COLO668 (cell line): ENCODE data around the gene SEC23A.

Source experiments
- DNase-seq: peaks from one replicate; lab custom pipeline; 2025; ENCODE audit not compliant: unreplicated experiment; lab: John Stamatoyannopoulos, UW

SEC23A gene

DNA sequence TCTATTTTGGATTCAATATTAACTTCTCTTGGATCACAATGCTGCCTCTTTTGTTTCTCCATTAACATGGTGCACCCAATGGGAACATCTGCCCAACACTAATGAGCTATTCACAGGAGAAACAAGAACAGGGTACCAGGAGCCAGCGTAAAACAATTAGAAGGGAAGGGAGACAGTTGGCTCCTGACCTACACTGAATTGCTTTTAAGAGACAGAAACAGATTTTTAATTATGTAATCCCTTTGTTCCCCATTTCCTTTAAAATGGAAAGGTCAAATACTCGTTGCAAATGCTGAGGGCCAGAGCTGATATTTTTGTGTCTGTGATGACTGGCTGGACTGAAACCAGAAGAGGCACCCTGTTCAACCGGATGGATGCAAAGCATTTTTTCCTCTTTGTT, 108.3 kb downstream of the SEC23A start:
- no peak for DNase-seq

- DNase-seq, result no peak
Observed at GRCh38 chr14:38993981-38994380, 109.1 kb downstream of the SEC23A start.

- no peak for DNase-seq
Observed at GRCh38 chr14:38992067-38992844, 110.8 kb downstream of the SEC23A start.

GRCh38 chr14:38991299-38991698, 111.7 kb downstream of the SEC23A start:
- no peak for DNase-seq

DNA sequence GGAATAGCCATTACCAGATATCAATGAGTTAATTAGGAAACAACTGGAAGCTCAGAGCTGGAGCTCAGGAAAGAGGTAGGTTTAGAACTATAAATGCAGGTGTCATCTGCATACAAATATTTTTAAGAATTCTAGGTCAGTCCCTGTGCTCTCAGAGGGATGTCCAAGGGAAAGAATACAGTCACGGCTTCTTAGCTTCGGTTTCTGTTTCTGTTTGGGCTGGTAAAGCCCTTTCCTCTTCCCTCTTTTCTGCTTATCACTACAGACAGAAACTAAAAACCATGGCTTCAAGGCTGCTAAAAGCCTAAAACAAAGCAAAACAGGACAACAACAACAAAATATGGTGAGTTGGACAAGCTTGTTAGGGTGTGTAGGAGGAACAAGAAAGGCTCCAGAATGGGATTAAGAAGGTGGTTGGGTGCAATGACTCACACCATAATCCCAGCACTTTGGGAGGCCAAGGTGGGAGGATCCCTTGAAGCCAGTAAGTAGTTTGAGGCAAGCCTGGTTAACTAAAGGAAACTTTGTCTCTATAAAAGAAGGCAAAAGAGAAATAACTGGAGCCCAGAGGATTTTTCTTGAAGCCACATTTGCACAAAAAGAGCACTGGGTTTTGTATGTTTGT, 113.0 kb downstream of the SEC23A start:
- DNase-seq, result no peak

DNA sequence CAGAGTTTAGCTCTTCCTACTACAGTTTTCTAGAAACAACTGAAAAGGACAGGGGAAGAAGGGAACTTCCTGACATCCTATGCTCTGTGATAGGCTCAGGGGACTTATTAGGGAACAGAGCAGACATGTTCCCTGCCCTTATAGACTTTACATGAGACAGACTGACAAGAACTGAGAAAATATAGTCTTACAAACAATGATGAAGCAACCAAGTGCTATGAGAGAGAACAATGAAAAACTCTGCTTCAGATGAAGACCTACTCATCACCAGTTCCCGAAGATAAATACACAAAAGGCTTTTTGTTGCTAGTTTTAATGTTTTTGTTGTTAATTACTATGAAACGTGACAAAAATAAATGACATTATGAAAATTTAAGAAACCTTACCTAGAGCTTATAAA, 115.3 kb downstream of the SEC23A start:
- no peak for DNase-seq

GRCh38 chr14:38982837-38983236, 120.2 kb downstream of the SEC23A start:
- no peak for DNase-seq

DNA sequence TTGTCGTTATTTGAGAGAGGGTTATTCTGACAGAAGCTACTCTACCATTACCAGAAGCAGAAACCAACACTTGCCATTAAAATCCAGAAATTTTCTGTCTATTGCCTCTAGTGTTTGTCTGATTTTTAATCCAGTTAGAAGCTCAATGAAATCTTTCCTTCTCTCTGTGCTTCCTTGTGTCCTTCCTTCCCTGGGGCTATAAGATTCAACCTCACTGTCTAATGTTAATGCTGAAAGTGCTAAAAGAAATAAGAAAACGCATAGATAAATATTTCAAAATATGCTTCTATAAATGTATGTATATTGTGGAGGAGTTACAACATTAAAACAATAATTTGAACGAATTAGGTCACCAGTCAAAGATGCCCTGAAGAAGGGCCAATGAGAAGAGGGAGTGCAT, 120.8 kb downstream of the SEC23A start:
- DNase-seq, result no peak
